ENCODE data around the gene TSPAN7. TPM values are rescaled to one million over a fixed set of nuclear protein-coding genes. Genes with fewer than 3 reads are reported as not detected.

The TSPAN7 gene
- total and polyA plus RNA-seq, 2 of the 8 experiments (the other 6 are each of a cell fraction or from before 2014, with no cell fraction given) = 32.1 to 37.7 TPM

DNA sequence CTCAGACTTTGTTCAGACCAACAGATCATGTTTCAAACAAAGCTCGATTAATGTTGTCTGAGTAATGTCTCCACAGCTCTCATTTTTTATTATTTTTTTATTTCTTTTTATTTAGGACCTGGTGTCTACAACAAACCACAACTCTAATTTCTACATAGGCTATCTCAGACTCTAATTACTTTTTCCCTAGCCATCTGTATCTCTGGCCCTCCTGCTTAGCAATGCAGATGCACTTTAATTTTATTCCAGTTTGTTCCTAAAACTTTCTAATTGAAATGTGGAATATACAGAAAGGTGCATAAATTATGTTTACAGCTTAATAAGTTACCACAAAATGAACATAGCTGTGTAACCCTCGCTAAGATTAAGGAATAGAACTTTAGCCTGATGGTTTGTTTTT, 120.8 kb downstream of the TSPAN7 start (continued):
- TF ChIP-seq ASH2L (IDR thresholded peaks at IDR 0.05; ENCODE audit: low read length) (no peak), JUN (IDR thresholded peaks at IDR 0.05; ENCODE audit: low read depth, low read length) (no peak)

DNA sequence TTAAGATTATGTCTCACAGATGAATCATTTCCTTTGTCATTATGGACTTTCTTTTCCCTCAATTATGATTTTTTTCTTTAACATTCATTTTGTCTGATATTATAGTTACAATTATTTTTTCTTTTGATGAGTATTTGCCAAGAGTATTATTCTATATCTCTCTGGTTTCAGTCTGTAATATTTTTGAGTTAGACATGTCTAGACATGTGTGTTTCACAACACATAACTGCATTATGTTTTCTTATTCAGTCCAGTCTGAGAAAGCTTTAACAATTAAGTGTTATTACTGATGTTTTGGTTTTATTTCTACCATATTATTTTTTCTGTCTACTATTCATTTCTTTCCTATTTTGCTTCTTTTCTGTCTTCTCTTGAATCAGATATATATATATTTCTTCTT, 131.6 kb downstream of the TSPAN7 start:
- no peak overlapping the region for H3K4me2 ChIP-seq (ENCODE audit: insufficient read depth in 1 of 2, low read depth in 2 of 2, low read length in 2 of 2)
- ChIA-PET POLR2A (ENCODE audit: partially characterized antibody) (no interaction called here), CTCF (ENCODE audit: partially characterized antibody) (no interaction called here)
- H2AK5ac ChIP-seq (ENCODE audit: low read depth, low read length) = no peak overlapping the region
- DNase-seq (ENCODE audit: low read depth in 1 of 2, low spot score in 2 of 2) (no peak), FAIRE-seq (no peak)
- no peaks in the 10 kb centered on the region for H3K79me1 ChIP-seq (ENCODE audit: low read depth, low read length)
- no peak overlapping the region for H3K56ac ChIP-seq (replicated peaks; ENCODE audit: insufficient read length, low read depth, low read length)
- no peak overlapping the region for H2BK12ac ChIP-seq (ENCODE audit: low read depth, low read length)
- no peaks in the 10 kb centered on the region for H3K4me1 ChIP-seq (replicated peaks in 1 of 4; ENCODE audit: control insufficient read depth in 3 of 4, insufficient read depth in 4 of 4, low read length in 3 of 4)
- H3K27me3 ChIP-seq (replicated peaks in 1 of 4; ENCODE audit: control insufficient read depth in 3 of 4, extremely low read depth in 1 of 4, insufficient read depth in 3 of 4, low read length in 3 of 4) = no peaks in the 10 kb centered on the region
- H2BK15ac ChIP-seq (ENCODE audit: low read length) = no peak overlapping the region
- H3K18ac ChIP-seq (ENCODE audit: extremely low read depth, low read length) = no peak overlapping the region
- no peaks in the 10 kb centered on the region for H3K23me2 ChIP-seq (ENCODE audit: low read depth, low read length)
- H3K79me2 ChIP-seq (ENCODE audit: control insufficient read depth in 1 of 2, insufficient read depth in 2 of 2, low read length in 2 of 2) = no peaks in the 10 kb centered on the region
- H4K5ac ChIP-seq (ENCODE audit: insufficient read length, low read depth, low read length) = no peak overlapping the region
- TF ChIP-seq JUND (IDR thresholded peaks at IDR 0.05; ENCODE audit: low read length) = no peak
- TF ChIP-seq BRCA1 (IDR thresholded peaks at IDR 0.05; ENCODE audit: low read depth, low read length) = no peak
- TF ChIP-seq RXRA (IDR thresholded peaks at IDR 0.05; ENCODE audit: insufficient read depth, low read depth, low read length) = no peak
- no peak for TF ChIP-seq SP1 (IDR thresholded peaks at IDR 0.05; ENCODE audit: low read depth, low read length)
- TF ChIP-seq NRF1 (IDR thresholded peaks at IDR 0.05; ENCODE audit: low read depth, low read length) = no peak
- no peak for TF ChIP-seq KDM1A (IDR thresholded peaks at IDR 0.05; ENCODE audit: borderline replicate concordance, low read length)
- TF ChIP-seq TAF7 (optimal IDR thresholded peaks at IDR 0.05; ENCODE audit: borderline replicate concordance, low read depth, low read length) = no peak
- TF ChIP-seq, protein P1, sequence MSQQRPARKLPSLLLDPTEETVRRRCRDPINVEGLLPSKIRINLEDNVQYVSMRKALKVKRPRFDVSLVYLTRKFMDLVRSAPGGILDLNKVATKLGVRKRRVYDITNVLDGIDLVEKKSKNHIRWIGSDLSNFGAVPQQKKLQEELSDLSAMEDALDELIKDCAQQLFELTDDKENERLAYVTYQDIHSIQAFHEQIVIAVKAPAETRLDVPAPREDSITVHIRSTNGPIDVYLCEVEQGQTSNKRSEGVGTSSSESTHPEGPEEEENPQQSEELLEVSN (IDR thresholded peaks at IDR 0.05) = no peak
- H2BK20ac ChIP-seq (ENCODE audit: low read length) = no peak overlapping the region
- H3K9me3 ChIP-seq (ENCODE audit: insufficient read depth in 2 of 2, low read depth in 1 of 2, low read length in 1 of 2) = no peaks in the 10 kb centered on the region
- no peak overlapping the region for H3K9ac ChIP-seq (replicated peaks in 1 of 4; ENCODE audit: extremely low read depth in 1 of 4, low read depth in 3 of 4, low read length in 3 of 4)
- H3K27ac ChIP-seq (ENCODE audit: low read depth, low read length) = no peak overlapping the region
- H2BK5ac ChIP-seq (ENCODE audit: low read depth, low read length) = no peak overlapping the region
- H3K4me3 ChIP-seq (ENCODE audit: extremely low read depth in 1 of 4, insufficient read depth in 2 of 4, low read depth in 3 of 4, low read length in 4 of 4) = no peak overlapping the region
- H4K91ac ChIP-seq (replicated peaks; ENCODE audit: insufficient read length, low read length) = no peak overlapping the region
- no peak overlapping the region for H3K23ac ChIP-seq (ENCODE audit: insufficient read length)
- no peaks in the 10 kb centered on the region for H4K20me1 ChIP-seq (replicated peaks in 1 of 2; ENCODE audit: control insufficient read depth in 1 of 2, insufficient read depth in 2 of 2, low read length in 2 of 2)
- H2AFZ ChIP-seq (ENCODE audit: low read length) = no peak overlapping the region
- H3K14ac ChIP-seq (ENCODE audit: insufficient read length) = no peak overlapping the region
- no peaks in the 10 kb centered on the region for H3K36me3 ChIP-seq (ENCODE audit: control insufficient read depth in 2 of 4, insufficient read depth in 4 of 4, low read length in 3 of 4)
- H3K4ac ChIP-seq (replicated peaks; ENCODE audit: insufficient read length, low read depth, low read length) = no peak overlapping the region
- no peak overlapping the region for H4K8ac ChIP-seq (ENCODE audit: extremely low read depth, insufficient read depth, low read length)
- H2BK120ac ChIP-seq (replicated peaks; ENCODE audit: low read depth, low read length) = no peak overlapping the region

All from H1 (cell line).